ENCODE results near the gene ANKK1. TPM values are rescaled to one million over a fixed set of nuclear protein-coding genes. Genes with fewer than 3 reads are reported as not detected.

The ANKK1 gene
- total and polyA plus RNA-seq, 2 donors (not counting 1 experiment from before 2014, with no cell fraction given), result 0.89 to 5.3 TPM

GRCh38 chr11:113382121-113382520 is 5.5 kb upstream of the ANKK1 start:
- Mint-ChIP-seq H3K9me3 (ENCODE audit: insufficient read depth) (peaks cover 4% of the 10 kb centered on the region), H3K4me1 (peaks cover 8% of the 10 kb centered on the region), H3K4me3 (no peak overlapping the region), H3K27me3 (peaks cover 2% of the 10 kb centered on the region), H3K27ac (no peak overlapping the region)
- DNase-seq (no peak), ATAC-seq (ENCODE audit: low read depth) (no peak)
- POLR2A ChIA-PET, result no interaction called here
- no peaks in the 10 kb centered on the region for H3K9me3 ChIP-seq (ENCODE audit: control extremely low read depth in 1 of 3, control insufficient read depth in 2 of 3, insufficient read depth in 1 of 3, low read length in 2 of 3)
- no peak overlapping the region for H3K4me3 ChIP-seq (ENCODE audit: control extremely low read depth in 1 of 5, extremely low read depth in 1 of 5, insufficient read depth in 1 of 5, low read depth in 2 of 5, low read length in 4 of 5)
- H3K4me2 ChIP-seq (replicated peaks; ENCODE audit: low read depth, low read length, poor library complexity, severe bottlenecking), result no peak overlapping the region
- CTCF ChIA-PET, result no interaction called here
- intact Hi-C loops (cut with micrococcal nuclease), result no loop called here
- no peaks in the 10 kb centered on the region for H4K20me1 ChIP-seq (ENCODE audit: control insufficient read depth, insufficient read depth, low read length, poor library complexity, severe bottlenecking)
- H2AFZ ChIP-seq (ENCODE audit: insufficient read depth, low read depth, low read length, poor library complexity, severe bottlenecking), result no peak overlapping the region
- no peak overlapping the region for H3K27ac ChIP-seq (ENCODE audit: low read length in 2 of 2)
- peaks cover 0 to under 1% of the 10 kb centered on the region in 2 donors for H3K4me1 ChIP-seq (ENCODE audit: control insufficient read depth in 2 of 2, insufficient read depth in 2 of 2, low read length in 2 of 2)
- peaks cover 0 to 3% (median 1%) of the 10 kb centered on the region in 4 experiments for H3K27me3 ChIP-seq (replicated peaks in 1 of 4; ENCODE audit: control extremely low read depth in 1 of 4, control insufficient read depth in 3 of 4, insufficient read depth in 4 of 4, low read length in 3 of 4)
- no peaks in the 10 kb centered on the region for H3K79me2 ChIP-seq (ENCODE audit: control insufficient read depth, insufficient read depth, low read length)
- H3K36me3 ChIP-seq (replicated peaks in 1 of 2; ENCODE audit: control extremely low read depth in 1 of 2, control insufficient read depth in 1 of 2, extremely low read depth in 1 of 2, insufficient read depth in 2 of 2, low read length in 1 of 2), result no peaks in the 10 kb centered on the region
- TF ChIP-seq EZH2 (IDR thresholded peaks at IDR 0.05; ENCODE audit: borderline replicate concordance, insufficient read depth, low read depth, low read length, poor library complexity, severe bottlenecking) (no peak), CTCF (IDR thresholded peaks at IDR 0.05) (no peak)
- no peak overlapping the region for H3K9ac ChIP-seq (ENCODE audit: low read length)

- no peaks in the 10 kb centered on the region for H3K36me3 ChIP-seq (replicated peaks in 1 of 2; ENCODE audit: control extremely low read depth in 1 of 2, control insufficient read depth in 1 of 2, extremely low read depth in 1 of 2, insufficient read depth in 2 of 2, low read length in 1 of 2)
- WGBS (ENCODE audit: insufficient coverage), result 95% methylated on average over 3 of the region's 3 CpGs
- DNase-seq (no peak), ATAC-seq (ENCODE audit: low read depth) (no peak)
- H3K27me3 ChIP-seq (replicated peaks in 1 of 4; ENCODE audit: control extremely low read depth in 1 of 4, control insufficient read depth in 3 of 4, insufficient read depth in 4 of 4, low read length in 3 of 4), result peaks cover 0 to 27% (median 16%) of the 10 kb centered on the region in 4 experiments
- ChIA-PET POLR2A (no interaction called here), CTCF (interaction anchor here (0.6 kb wide), 1 partner anchor 9 kb away, joined by 4 read pairs; no protein-coding TSS in a partner anchor)
- H2AFZ ChIP-seq (ENCODE audit: insufficient read depth, low read depth, low read length, poor library complexity, severe bottlenecking), result no peak overlapping the region
- no peak overlapping the region for H3K9ac ChIP-seq (ENCODE audit: low read length)
- H3K9me3 ChIP-seq (ENCODE audit: control extremely low read depth in 1 of 3, control insufficient read depth in 2 of 3, insufficient read depth in 1 of 3, low read length in 2 of 3), result peaks cover 0 to 11% (median 0%) of the 10 kb centered on the region in 3 donors
- H3K79me2 ChIP-seq (ENCODE audit: control insufficient read depth, insufficient read depth, low read length), result no peaks in the 10 kb centered on the region
- H3K27ac ChIP-seq (ENCODE audit: low read length in 2 of 2), result no peak overlapping the region
- Mint-ChIP-seq H3K4me3 (no peak overlapping the region), H3K4me1 (no peaks in the 10 kb centered on the region), H3K27ac (no peak overlapping the region), H3K9me3 (ENCODE audit: insufficient read depth) (peaks cover 4% of the 10 kb centered on the region), H3K27me3 (peaks cover 4% of the 10 kb centered on the region)
- intact Hi-C loops (cut with micrococcal nuclease), result no loop called here
- H4K20me1 ChIP-seq (ENCODE audit: control insufficient read depth, insufficient read depth, low read length, poor library complexity, severe bottlenecking), result no peaks in the 10 kb centered on the region
- no peak overlapping the region for H3K4me2 ChIP-seq (replicated peaks; ENCODE audit: low read depth, low read length, poor library complexity, severe bottlenecking)
- H3K4me1 ChIP-seq (ENCODE audit: control insufficient read depth in 2 of 2, insufficient read depth in 2 of 2, low read length in 2 of 2), result peaks cover 0 to 9% of the 10 kb centered on the region in 2 donors
- TF ChIP-seq EZH2 (IDR thresholded peaks at IDR 0.05; ENCODE audit: borderline replicate concordance, insufficient read depth, low read depth, low read length, poor library complexity, severe bottlenecking) (no peak), CTCF (IDR thresholded peaks at IDR 0.05) (no peak)
- H3K4me3 ChIP-seq (ENCODE audit: control extremely low read depth in 1 of 5, extremely low read depth in 1 of 5, insufficient read depth in 1 of 5, low read depth in 2 of 5, low read length in 4 of 5), result no peak overlapping the region
Measured at GRCh38 chr11:113384551-113384950, 3.0 kb upstream of the ANKK1 start.

All from B cell (primary cell).